LNCAP (cell line): ENCODE data around the gene AP2B1.

ENCODE experiments used
- TF ChIP-seq, protein P1 (sequence below): fragments of 450-650 bp; IDR thresholded peaks from 2 replicates; pipeline ENCODE4 v1.5.1; 2017; ENCODE audit warnings: mild to moderate bottlenecking

AP2B1 gene

DNA sequence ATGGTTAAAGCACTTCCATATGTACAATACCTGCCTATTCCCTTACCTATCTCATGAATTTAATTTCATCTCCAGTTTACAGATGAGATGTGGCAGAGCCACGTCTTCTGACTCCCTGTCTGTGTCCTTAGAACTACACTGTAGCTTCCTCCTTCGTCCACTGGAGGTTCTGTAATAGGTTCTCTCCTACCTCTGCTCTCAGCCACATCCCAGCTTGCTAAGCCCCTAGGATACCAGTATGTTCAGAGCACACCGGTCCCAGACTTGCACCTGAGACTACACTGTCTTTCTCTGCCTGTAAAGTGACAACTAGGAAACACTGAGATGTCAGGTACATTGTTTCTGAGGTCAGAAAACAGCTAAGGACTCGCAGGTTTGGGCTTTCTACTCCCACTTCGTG is 140.5 kb downstream of the AP2B1 start:
- TF ChIP-seq, protein P1, sequence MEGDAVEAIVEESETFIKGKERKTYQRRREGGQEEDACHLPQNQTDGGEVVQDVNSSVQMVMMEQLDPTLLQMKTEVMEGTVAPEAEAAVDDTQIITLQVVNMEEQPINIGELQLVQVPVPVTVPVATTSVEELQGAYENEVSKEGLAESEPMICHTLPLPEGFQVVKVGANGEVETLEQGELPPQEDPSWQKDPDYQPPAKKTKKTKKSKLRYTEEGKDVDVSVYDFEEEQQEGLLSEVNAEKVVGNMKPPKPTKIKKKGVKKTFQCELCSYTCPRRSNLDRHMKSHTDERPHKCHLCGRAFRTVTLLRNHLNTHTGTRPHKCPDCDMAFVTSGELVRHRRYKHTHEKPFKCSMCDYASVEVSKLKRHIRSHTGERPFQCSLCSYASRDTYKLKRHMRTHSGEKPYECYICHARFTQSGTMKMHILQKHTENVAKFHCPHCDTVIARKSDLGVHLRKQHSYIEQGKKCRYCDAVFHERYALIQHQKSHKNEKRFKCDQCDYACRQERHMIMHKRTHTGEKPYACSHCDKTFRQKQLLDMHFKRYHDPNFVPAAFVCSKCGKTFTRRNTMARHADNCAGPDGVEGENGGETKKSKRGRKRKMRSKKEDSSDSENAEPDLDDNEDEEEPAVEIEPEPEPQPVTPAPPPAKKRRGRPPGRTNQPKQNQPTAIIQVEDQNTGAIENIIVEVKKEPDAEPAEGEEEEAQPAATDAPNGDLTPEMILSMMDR: no peak

DNA sequence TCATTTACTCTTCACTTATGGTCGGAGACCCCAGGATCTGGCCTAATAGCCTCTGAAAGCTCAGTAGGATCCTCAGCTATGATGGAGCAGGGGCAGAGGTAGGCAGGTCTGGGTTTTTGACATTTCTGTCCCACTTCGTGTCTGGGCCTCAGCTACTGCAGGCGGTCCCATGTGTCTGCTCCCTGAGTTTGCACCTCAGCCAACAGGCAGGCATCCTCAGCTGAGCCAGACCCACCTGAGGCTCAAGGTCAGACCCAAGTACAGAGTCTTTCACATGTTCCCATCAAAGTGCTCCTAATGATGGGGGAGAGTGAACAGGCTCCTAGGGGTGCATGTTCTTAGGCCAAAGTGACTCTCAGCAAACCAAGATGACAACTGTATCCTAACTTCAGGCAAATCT is 141.4 kb downstream of the AP2B1 start:
- TF ChIP-seq, protein P1: no peak

- TF ChIP-seq, protein P1: no peak
Measured at GRCh38 chr17:35729405-35729833, 142.3 kb downstream of the AP2B1 start.

GRCh38 chr17:35730400-35731005 is 143.4 kb downstream of the AP2B1 start:
- TF ChIP-seq, protein P1: no peak

DNA sequence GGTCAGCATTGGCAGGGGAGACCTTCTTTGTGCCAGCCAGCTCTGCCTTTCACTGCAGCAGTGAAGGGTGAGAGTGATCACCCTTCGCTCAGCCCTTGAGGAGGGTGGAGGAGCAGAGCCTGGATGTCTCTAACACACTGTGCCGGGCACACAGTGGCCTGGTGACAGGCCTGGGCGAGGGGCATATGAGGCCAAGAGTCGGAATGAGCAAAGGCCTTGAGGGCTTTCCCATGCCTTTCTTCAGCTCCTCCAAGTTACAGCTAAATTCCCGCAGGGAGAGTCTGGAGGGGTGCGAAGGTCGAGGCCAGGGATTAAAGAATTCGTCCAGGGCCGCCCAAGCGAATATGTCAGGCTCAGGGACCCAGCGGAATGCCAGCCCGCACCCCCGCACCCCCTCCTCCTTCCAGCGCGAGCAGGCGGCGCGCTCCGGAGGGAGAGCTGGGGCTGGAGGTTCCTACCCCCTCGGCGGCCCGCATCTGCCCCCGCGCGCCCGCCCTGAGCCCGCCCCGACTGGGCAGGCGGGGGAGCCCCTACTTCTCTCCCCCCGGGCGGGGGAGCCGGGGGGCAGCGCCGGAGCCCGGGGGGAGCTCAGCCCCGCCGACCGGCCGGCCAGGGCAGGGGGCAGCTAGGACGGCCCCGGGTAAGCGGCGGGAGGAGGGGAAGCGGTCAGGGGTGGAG is 144.3 kb downstream of the AP2B1 start, which contains the start of gene RASL10B:
TSS of gene RASL10B (plus strand) at position 401 of the 678 bp plus-strand sequence. CDS start 3,546 bp downstream, outside the sequence.
- TF ChIP-seq, protein P1: no peak

DNA sequence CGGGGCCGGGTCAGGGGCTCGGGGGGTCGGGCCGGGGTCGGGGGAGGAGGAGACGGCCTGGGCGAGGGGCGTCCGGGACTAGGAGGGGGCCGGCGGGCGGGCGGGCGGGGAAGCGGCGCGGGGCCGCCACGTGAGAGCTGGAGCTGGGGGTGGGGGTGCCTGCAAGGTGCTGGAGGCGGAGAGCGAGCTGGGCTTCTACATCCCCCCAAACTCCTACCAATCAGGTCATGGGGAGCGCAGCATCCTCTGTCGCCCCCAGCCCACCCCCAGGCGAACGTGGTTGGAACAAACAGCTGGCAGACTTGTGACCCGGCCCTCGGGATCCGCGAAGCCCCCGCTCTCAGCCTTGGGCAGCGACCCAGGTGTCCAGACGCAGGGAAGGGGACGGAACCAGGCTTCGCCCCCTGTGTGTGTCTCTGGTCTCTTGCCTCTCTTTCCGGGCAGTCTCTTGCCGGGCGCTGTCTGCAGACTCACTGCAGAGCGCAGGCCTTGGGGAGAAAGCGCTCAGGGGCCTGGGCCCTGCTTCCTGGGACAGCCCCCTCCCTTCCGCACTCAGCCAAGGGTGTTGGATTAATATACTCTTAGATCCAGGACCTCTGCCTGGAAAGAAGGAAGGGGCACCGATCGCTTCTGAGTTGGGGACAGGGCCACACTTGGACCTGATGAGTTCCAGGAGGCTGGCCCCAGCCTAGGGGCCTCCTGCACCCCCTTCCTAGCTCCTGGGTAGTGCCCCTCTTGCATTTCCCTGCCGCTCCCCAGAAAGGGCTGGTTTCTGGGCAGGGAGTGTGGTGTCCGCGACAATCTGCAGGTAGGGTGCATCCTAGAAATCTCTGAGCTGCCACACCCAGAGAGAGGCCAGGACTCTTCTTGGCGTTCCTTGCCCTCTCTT is 145.0 kb downstream of the AP2B1 start:
- TF ChIP-seq, protein P1: no peak

- TF ChIP-seq, protein P1: no peak
Measured at GRCh38 chr17:35732806-35733136, 145.6 kb downstream of the AP2B1 start.
